Panc1 (cell line): ENCODE results near the gene KRT1. TPM values are rescaled to one million over a fixed set of nuclear protein-coding genes. Genes with fewer than 3 reads are reported as not detected.

ENCODE experiments used
- ATAC-seq: fragments of 200-7000 bp; cut with Tn5 transposase; 2 replicates; pipeline ENCODE4 v1.9.1; 2020; ENCODE audit warnings: mild to moderate bottlenecking, moderate library complexity
- BruUV-seq: library from RNA; stranded (reverse); fragments of 400-500 nt; replicated peaks from 2 replicates; lab custom pipeline; 2021; lab: Mats Ljungman, UMichigan
- CTCF ChIA-PET: fragments of 300-600 bp; sonication (Branson Sonifier 250); formaldehyde crosslinking; loops from one replicate; lab custom pipeline; 2022; ENCODE audit warnings: antibody characterized with exemption; lab: Charles Lee
- POLR2A ChIA-PET: fragments of 300-600 bp; sonication (Branson Sonifier 250); formaldehyde crosslinking; loops from one replicate; lab custom pipeline; 2022; ENCODE audit warnings: antibody characterized with exemption; lab: Charles Lee
- DNase-seq: peaks from one replicate; pipeline ENCODE4 v3.0.0-alpha.2; 2010; ENCODE audit warnings: low read depth, low spot score
- H3K27ac ChIP-seq: 2 replicates; pipeline ENCODE4 v1.5.1; 2011; ENCODE audit warnings: mild to moderate bottlenecking, low read length, inconsistent platforms
- H3K27me3 ChIP-seq: fragments of 200-500 bp; sonication (Bioruptor generic); 2 replicates; pipeline ENCODE4 v1.6.0; 2014; ENCODE audit warnings: low read length, inconsistent platforms; ENCODE audit not compliant: control insufficient read depth, insufficient read depth
- H3K36me3 ChIP-seq: fragments of 200-500 bp; sonication (Bioruptor generic); 2 replicates; pipeline ENCODE4 v1.5.1; 2014; ENCODE audit warnings: inconsistent platforms, mild to moderate bottlenecking, low read length, moderate library complexity; ENCODE audit not compliant: control insufficient read depth, insufficient read depth
- H3K4me1 ChIP-seq: 2 replicates; pipeline ENCODE4 v1.5.1; 2011; ENCODE audit warnings: inconsistent platforms, mild to moderate bottlenecking, low read length, moderate library complexity; ENCODE audit not compliant: control insufficient read depth, insufficient read depth
- H3K4me3 ChIP-seq, 2 experiments: 2 replicates each; pipeline ENCODE4 v1.5.1; 2011 to 2012; ENCODE audit warnings: low read depth in 2 of 2, low read length in 2 of 2, mild to moderate bottlenecking in 2 of 2, inconsistent platforms in 1 of 2, moderate library complexity in 1 of 2
- H3K9me3 ChIP-seq: fragments of 200-500 bp; sonication (Bioruptor generic); 2 replicates; pipeline ENCODE4 v1.5.1; 2014; ENCODE audit warnings: low read depth, mild to moderate bottlenecking, inconsistent platforms, low read length, moderate library complexity; ENCODE audit not compliant: control insufficient read depth, insufficient read depth
- CTCF ChIP-seq: fragments of 450-650 bp; IDR thresholded peaks from 2 replicates; pipeline ENCODE4 v1.5.1; 2017; ENCODE audit warnings: mild to moderate bottlenecking
- POLR2AphosphoS5 ChIP-seq: IDR thresholded peaks from 2 replicates; pipeline ENCODE4 v1.6.1; 2012; ENCODE audit warnings: mild to moderate bottlenecking, low read depth, low read length, moderate library complexity
- REST ChIP-seq, 2 experiments: IDR thresholded peaks; 2 replicates each; pipeline ENCODE4 v1.6.1; 2011 to 2012; ENCODE audit warnings: low read depth in 2 of 2, control low read depth in 1 of 2, low read length in 1 of 2, mild to moderate bottlenecking in 1 of 2, moderate library complexity in 1 of 2; ENCODE audit not compliant: insufficient read depth in 1 of 2
- SIN3A ChIP-seq: IDR thresholded peaks from 2 replicates; pipeline ENCODE4 v1.6.1; 2012; ENCODE audit warnings: low read depth, mild to moderate bottlenecking, low read length, moderate library complexity, borderline replicate concordance; ENCODE audit not compliant: insufficient read depth
- TCF7L2 ChIP-seq: IDR thresholded peaks from 2 replicates; pipeline ENCODE4 v1.6.1; 2011; ENCODE audit warnings: mild to moderate bottlenecking, low read depth, low read length, inconsistent platforms
- in situ Hi-C: cut with HindIII; loops from 2 replicates; pipeline ENCODE4 v1.10.0; 2016; ENCODE audit warnings: low sequenced_read_pairs, low pct_unique_long_range_greater_than_20kb
- intact Hi-C: fragments of 100-400 bp; cut with micrococcal nuclease; formaldehyde crosslinking; loops from one replicate; pipeline ENCODE4 v1.10.0; 2022; ENCODE audit not compliant: unreplicated experiment
- total RNA-seq: library from RNA; stranded (reverse); gene quantifications from one replicate; pipeline ENCODE4 v1.2.1, GENCODE V29; 2021; ENCODE audit not compliant: unreplicated experiment

KRT1 gene
- total RNA-seq, 1 experiment from 2014 or later = not detected

GRCh38 chr12:52677671-52678070 is 2.5 kb downstream of the KRT1 start:
- no peak for ATAC-seq
- DNase-seq = no peak
- POLR2A ChIA-PET = no interaction called here
- H3K4me1 ChIP-seq = no peaks in the 10 kb centered on the region
- no peak overlapping the region for H3K4me3 ChIP-seq
- in situ Hi-C loops (no loop called here), intact Hi-C loops (no loop called here)
- H3K27ac ChIP-seq = no peak overlapping the region
- no TSS peak for BruUV-seq
- TF ChIP-seq SIN3A (no peak), REST (IDR thresholded peaks at IDR 0.05; ENCODE audit: insufficient read depth in 1 of 2, low read depth in 2 of 2, low read length in 1 of 2) (no peak), TCF7L2 (no peak), POLR2AphosphoS5 (no peak), CTCF (no peak)
- peaks cover 39% of the 10 kb centered on the region for H3K27me3 ChIP-seq
- H3K9me3 ChIP-seq = no peaks in the 10 kb centered on the region
- H3K36me3 ChIP-seq = no peaks in the 10 kb centered on the region
- CTCF ChIA-PET = no interaction called here

- CTCF ChIA-PET = no interaction called here
- no TSS peak for BruUV-seq
- intact Hi-C loops (no loop called here), in situ Hi-C loops (no loop called here)
- peaks cover 42% of the 10 kb centered on the region for H3K27me3 ChIP-seq
- no peaks in the 10 kb centered on the region for H3K4me1 ChIP-seq
- H3K27ac ChIP-seq = no peak overlapping the region
- no peak for DNase-seq
- no peaks in the 10 kb centered on the region for H3K36me3 ChIP-seq
- POLR2A ChIA-PET = no interaction called here
- no peaks in the 10 kb centered on the region for H3K9me3 ChIP-seq
- H3K4me3 ChIP-seq = no peak overlapping the region
- no peak for ATAC-seq
- TF ChIP-seq POLR2AphosphoS5 (no peak), TCF7L2 (no peak), CTCF (no peak), SIN3A (no peak)
Measured at GRCh38 chr12:52677126-52677525, 3.1 kb downstream of the KRT1 start.
